Keratinocyte (primary cell): ENCODE results near the gene SDF2L1. TPM values are rescaled to one million over a fixed set of nuclear protein-coding genes. Genes with fewer than 3 reads are reported as not detected.

ENCODE experiments used
- DNase-seq: peaks from one replicate; pipeline ENCODE4 v3.0.0-alpha.2; 2011; ENCODE audit warnings: low read depth, missing footprints, low spot score
- FAIRE-seq: peaks from 2 replicates; lab custom pipeline; 2011; peaks lifted over from hg19 to GRCh38; lab: Jason Lieb, UNC
- H2AFZ ChIP-seq: 2 replicates; pipeline ENCODE4 v1.6.0; 2012; ENCODE audit warnings: low read length, control low read depth, inconsistent platforms; ENCODE audit not compliant: control insufficient read depth
- H3K27ac ChIP-seq: 2 replicates; pipeline ENCODE4 v1.5.1; 2011; ENCODE audit warnings: low read length; ENCODE audit not compliant: control insufficient read depth, insufficient read depth
- H3K27me3 ChIP-seq: 3 replicates; pipeline ENCODE4 v1.6.0; 2011; ENCODE audit warnings: low read length; ENCODE audit not compliant: control insufficient read depth, insufficient read depth; ENCODE audit errors: extremely low read depth
- H3K36me3 ChIP-seq, 2 experiments: 2 replicates in 1 of 2; 3 replicates in 1 of 2; pipeline ENCODE4 v1.5.1; 2011; ENCODE audit warnings: low read length in 2 of 2, mild to moderate bottlenecking in 1 of 2; ENCODE audit not compliant: control insufficient read depth in 2 of 2, insufficient read depth in 2 of 2; ENCODE audit errors: extremely low read depth in 1 of 2
- H3K4me1 ChIP-seq: 3 replicates; pipeline ENCODE4 v1.5.1; 2011; ENCODE audit warnings: low read length; ENCODE audit not compliant: control insufficient read depth, insufficient read depth; ENCODE audit errors: extremely low read depth
- H3K4me2 ChIP-seq: 3 replicates; pipeline ENCODE4 v1.6.0; 2011; ENCODE audit warnings: low read depth, low read length; ENCODE audit not compliant: control insufficient read depth, insufficient read depth; ENCODE audit errors: extremely low read depth
- H3K4me3 ChIP-seq, 3 experiments: fragments of 200-600 bp in 1 of 3; sonication (generic) in 1 of 3; 2 replicates in 2 of 3; 3 replicates in 1 of 3; pipeline ENCODE4 v1.5.1; 2011 to 2016; ENCODE audit warnings: low read length in 3 of 3, mild to moderate bottlenecking in 3 of 3, control low read depth in 2 of 3, inconsistent platforms in 1 of 3, low read depth in 1 of 3, mixed read lengths in 1 of 3, mixed run types in 1 of 3, moderate library complexity in 1 of 3; ENCODE audit not compliant: control insufficient read depth in 2 of 3, insufficient read depth in 2 of 3; ENCODE audit errors: extremely low read depth in 1 of 3
- H3K79me2 ChIP-seq: 2 replicates; pipeline ENCODE4 v1.6.0; 2012; ENCODE audit warnings: low read length; ENCODE audit not compliant: control insufficient read depth, insufficient read depth
- H3K9ac ChIP-seq: 3 replicates; pipeline ENCODE4 v1.6.0; 2011; ENCODE audit warnings: low read length; ENCODE audit not compliant: control insufficient read depth, insufficient read depth; ENCODE audit errors: extremely low read depth
- H3K9me1 ChIP-seq: 3 replicates; pipeline ENCODE4 v1.6.0; 2011; ENCODE audit warnings: low read length; ENCODE audit not compliant: control insufficient read depth, insufficient read depth; ENCODE audit errors: extremely low read depth
- H3K9me3 ChIP-seq: 2 replicates; pipeline ENCODE4 v1.5.1; 2012; ENCODE audit warnings: low read depth, low read length; ENCODE audit not compliant: control insufficient read depth
- H4K20me1 ChIP-seq: 3 replicates; pipeline ENCODE4 v1.6.0; 2011; ENCODE audit warnings: low read length; ENCODE audit not compliant: control insufficient read depth, insufficient read depth; ENCODE audit errors: extremely low read depth
- EZH2 ChIP-seq: IDR thresholded peaks from one replicate; pipeline ENCODE4 v1.6.1; 2012; ENCODE audit warnings: inconsistent platforms, mild to moderate bottlenecking, low read length, moderate library complexity
- dilution Hi-C: fragments of 300-500 bp; cut with MboI; formaldehyde crosslinking; loops from one replicate; pipeline ENCODE4 v1.7.0; 2020; ENCODE audit warnings: low sequenced_read_pairs; ENCODE audit not compliant: extremely low pct_ligation_motif_present
- polyA plus RNA-seq, 5 experiments: library from polyadenylated mRNA; depleted of rRNA in 3 of 5; stranded (reverse) in 3 of 5; stranded (forward) in 1 of 5; unstranded in 1 of 5; fragments of >200 nt; gene quantifications; 1 replicate in 1 of 5; 2 replicates in 3 of 5; 3 replicates in 1 of 5; pipeline versions ENCODE4 v1.2.1 to v1.2.3, GENCODE V29; 2011 to 2012; ENCODE audit warnings: missing spikeins in 2 of 5, low read depth in 1 of 5, low replicate concordance in 1 of 5
- TF ChIP-seq, protein P1 (sequence below), 3 experiments: IDR thresholded peaks in 1 of 3; conservative IDR thresholded peaks in 1 of 3; optimal IDR thresholded peaks in 1 of 3; 2 replicates in 2 of 3; 3 replicates in 1 of 3; pipeline versions ENCODE3 to v1.5.1; 2011; ENCODE audit warnings: low read length in 3 of 3, mild to moderate bottlenecking in 3 of 3, moderate library complexity in 2 of 3, control low read depth in 1 of 3, inconsistent platforms in 1 of 3; ENCODE audit not compliant: insufficient read depth in 2 of 3; ENCODE audit errors: extremely low read depth in 1 of 3

Gene SDF2L1
- polyA plus RNA-seq, 1 donor (not counting 4 experiments of a cell fraction or from before 2014, with no cell fraction given): 25.6 TPM

DNA sequence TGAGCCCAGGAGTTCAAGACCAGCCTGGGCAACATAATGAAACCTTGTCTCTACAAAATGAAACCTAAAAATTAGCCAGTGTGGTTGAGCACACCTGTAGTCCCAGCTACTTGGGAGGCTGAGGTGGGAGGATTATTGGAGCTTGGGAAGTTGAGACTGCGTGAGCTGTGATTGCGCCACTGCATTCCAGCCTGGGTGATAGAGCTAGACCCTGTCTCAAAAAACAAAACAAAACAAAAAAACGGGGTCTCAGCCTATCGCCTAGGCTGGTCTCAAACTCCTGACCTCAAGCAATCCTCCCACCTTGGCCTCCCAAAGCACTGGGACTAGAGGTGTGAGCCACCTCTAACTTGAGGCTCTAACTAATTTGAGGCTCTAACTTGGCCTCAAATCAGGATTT, 37.3 kb downstream of the SDF2L1 start:
- H3K4me2 ChIP-seq: no peak overlapping the region
- dilution Hi-C loops: no loop called here
- H3K9me1 ChIP-seq: no peaks in the 10 kb centered on the region
- H3K27ac ChIP-seq: no peak overlapping the region
- TF ChIP-seq, protein P1, sequence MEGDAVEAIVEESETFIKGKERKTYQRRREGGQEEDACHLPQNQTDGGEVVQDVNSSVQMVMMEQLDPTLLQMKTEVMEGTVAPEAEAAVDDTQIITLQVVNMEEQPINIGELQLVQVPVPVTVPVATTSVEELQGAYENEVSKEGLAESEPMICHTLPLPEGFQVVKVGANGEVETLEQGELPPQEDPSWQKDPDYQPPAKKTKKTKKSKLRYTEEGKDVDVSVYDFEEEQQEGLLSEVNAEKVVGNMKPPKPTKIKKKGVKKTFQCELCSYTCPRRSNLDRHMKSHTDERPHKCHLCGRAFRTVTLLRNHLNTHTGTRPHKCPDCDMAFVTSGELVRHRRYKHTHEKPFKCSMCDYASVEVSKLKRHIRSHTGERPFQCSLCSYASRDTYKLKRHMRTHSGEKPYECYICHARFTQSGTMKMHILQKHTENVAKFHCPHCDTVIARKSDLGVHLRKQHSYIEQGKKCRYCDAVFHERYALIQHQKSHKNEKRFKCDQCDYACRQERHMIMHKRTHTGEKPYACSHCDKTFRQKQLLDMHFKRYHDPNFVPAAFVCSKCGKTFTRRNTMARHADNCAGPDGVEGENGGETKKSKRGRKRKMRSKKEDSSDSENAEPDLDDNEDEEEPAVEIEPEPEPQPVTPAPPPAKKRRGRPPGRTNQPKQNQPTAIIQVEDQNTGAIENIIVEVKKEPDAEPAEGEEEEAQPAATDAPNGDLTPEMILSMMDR (optimal IDR thresholded peaks at IDR 0.05 in 1 of 3, IDR thresholded peaks at IDR 0.05 in 1 of 3, conservative IDR thresholded peaks at IDR 0.05 in 1 of 3; ENCODE audit: extremely low read depth in 1 of 3, insufficient read depth in 2 of 3, low read length in 3 of 3): no peak
- no peak for TF ChIP-seq EZH2
- no peak for DNase-seq
- H3K27me3 ChIP-seq: no peaks in the 10 kb centered on the region
- no peak overlapping the region for H2AFZ ChIP-seq
- no peaks in the 10 kb centered on the region for H3K79me2 ChIP-seq
- no peaks in the 10 kb centered on the region for H3K4me1 ChIP-seq
- H3K9me3 ChIP-seq: no peaks in the 10 kb centered on the region
- H3K36me3 ChIP-seq: peaks cover 9 to 27% of the 10 kb centered on the region in 2 experiments
- no peak for FAIRE-seq
- H3K4me3 ChIP-seq: no peak overlapping the region
- H4K20me1 ChIP-seq: no peaks in the 10 kb centered on the region
- H3K9ac ChIP-seq: no peak overlapping the region

DNA sequence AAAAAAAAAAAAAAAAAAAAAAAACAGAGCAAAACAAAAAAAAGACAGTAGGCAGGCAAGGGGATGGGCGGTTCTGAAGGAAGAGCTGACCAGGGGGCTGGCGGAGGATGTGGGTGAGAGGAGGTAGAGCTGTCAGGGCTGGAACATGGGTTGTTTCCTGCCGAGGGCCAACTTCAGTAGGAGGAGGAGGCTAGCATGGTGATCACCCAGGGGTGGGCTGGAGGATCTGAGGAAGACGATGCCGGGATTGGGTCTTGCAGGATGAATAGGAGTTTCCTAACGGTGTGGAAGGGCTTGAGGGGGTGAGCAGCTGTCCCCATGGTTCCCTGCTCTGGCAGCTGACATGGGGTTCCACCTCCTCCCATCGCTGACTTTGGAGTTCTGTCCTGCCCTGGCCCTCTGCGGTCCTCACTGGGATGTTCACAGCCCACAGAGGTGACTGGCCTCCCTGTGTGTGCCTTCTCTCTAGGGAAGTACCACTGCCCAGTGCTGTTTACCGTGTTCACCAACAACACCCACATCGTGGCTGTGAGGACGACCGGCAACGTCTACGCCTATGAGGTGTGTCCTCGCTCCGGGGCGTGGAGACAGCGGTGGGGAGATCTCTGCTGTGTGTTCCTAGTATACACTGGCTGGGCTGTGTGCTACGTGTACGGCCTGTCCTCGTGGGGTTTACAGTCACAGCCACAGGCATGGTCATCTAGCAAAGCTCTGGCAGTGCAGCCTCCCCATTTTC, 38.9 kb downstream of the SDF2L1 start:
- H3K36me3 ChIP-seq: peaks cover 6 to 18% of the 10 kb centered on the region in 2 experiments
- dilution Hi-C loops: no loop called here

More for the DNA sequence above, 38.9 kb downstream of the SDF2L1 start:
- Histone ChIP-seq H3K9ac (no peak overlapping the region), H3K27me3 (no peaks in the 10 kb centered on the region), H3K4me1 (no peaks in the 10 kb centered on the region), H3K4me3 (no peak overlapping the region), H3K27ac (no peak overlapping the region), H3K9me3 (no peaks in the 10 kb centered on the region), H2AFZ (no peak overlapping the region), H3K79me2 (no peaks in the 10 kb centered on the region), H3K4me2 (no peak overlapping the region), H4K20me1 (no peaks in the 10 kb centered on the region), H3K9me1 (no peaks in the 10 kb centered on the region)
- no peak for DNase-seq
- no peak for TF ChIP-seq EZH2
- TF ChIP-seq, protein P1 (optimal IDR thresholded peaks at IDR 0.05 in 1 of 3, IDR thresholded peaks at IDR 0.05 in 1 of 3, conservative IDR thresholded peaks at IDR 0.05 in 1 of 3; ENCODE audit: extremely low read depth in 1 of 3, insufficient read depth in 2 of 3, low read length in 3 of 3): no peak
- FAIRE-seq: no peak
